Measurements from ENCODE around the gene MAP2. TPM values are rescaled to one million over a fixed set of nuclear protein-coding genes. Genes with fewer than 3 reads are reported as not detected.

The MAP2 gene
- total and polyA plus RNA-seq, 2 of the 13 experiments (the other 11 are each of a cell fraction or from before 2014, with no cell fraction given): 0.08 TPM; not detected in 1

GRCh38 chr2:209721497-209721896, 297.6 kb downstream of the MAP2 start:
- no peak for FAIRE-seq
- TF ChIP-seq TFDP2 (CRISPR knock-in tag; IDR thresholded peaks at IDR 0.05) (no peak), ZBTB38 (CRISPR knock-in tag; IDR thresholded peaks at IDR 0.05) (no peak), REXO4 (CRISPR knock-in tag; IDR thresholded peaks at IDR 0.05; ENCODE audit: borderline replicate concordance) (no peak), RBM39 (IDR thresholded peaks at IDR 0.05; ENCODE audit: low read depth, low read length, poor library complexity, severe bottlenecking) (no peak), HCFC1 (IDR thresholded peaks at IDR 0.05; ENCODE audit: low read depth, low read length) (no peak), SIN3B (IDR thresholded peaks at IDR 0.05; ENCODE audit: low read length) (no peak), TBX3 (IDR thresholded peaks at IDR 0.05; ENCODE audit: borderline replicate concordance) (no peak), ZNF253 (CRISPR knock-in tag; IDR thresholded peaks at IDR 0.05; ENCODE audit: borderline replicate concordance) (no peak), KMT2B (CRISPR knock-in tag; IDR thresholded peaks at IDR 0.05) (no peak), BCL3 (CRISPR knock-in tag; IDR thresholded peaks at IDR 0.05) (no peak), NCOA2 (CRISPR knock-in tag; IDR thresholded peaks at IDR 0.05) (no peak), MYC (CRISPR knock-in tag; IDR thresholded peaks at IDR 0.05; ENCODE audit: borderline replicate concordance) (no peak), MBNL3 (CRISPR knock-in tag; conservative IDR thresholded peaks at IDR 0.05) (no peak), ZNF556 (CRISPR knock-in tag; IDR thresholded peaks at IDR 0.05; ENCODE audit: borderline replicate concordance) (no peak), XRCC5 (optimal IDR thresholded peaks at IDR 0.05; ENCODE audit: low read length) (no peak), FOXK2 (IDR thresholded peaks at IDR 0.05) (no peak), ZNF570 (CRISPR knock-in tag; IDR thresholded peaks at IDR 0.05; ENCODE audit: borderline replicate concordance) (no peak)
- H4K20me1 ChIP-seq (ENCODE audit: insufficient read depth, low read length): no peaks in the 10 kb centered on the region
- H2AFZ ChIP-seq (ENCODE audit: low read length): no peak overlapping the region
- no peak overlapping the region for H3K4me3 ChIP-seq (replicated peaks in 1 of 3; ENCODE audit: insufficient read depth in 1 of 3, low read depth in 2 of 3, low read length in 3 of 3)
- H3K4me2 ChIP-seq (ENCODE audit: low read depth, low read length): no peak overlapping the region
- H3K9me3 ChIP-seq (ENCODE audit: low read length): no peaks in the 10 kb centered on the region
- in situ Hi-C loops (cut with HindIII; ENCODE audit: extremely low pct_ligation_motif_present, low pct_unique_long_range_greater_than_20kb): no loop called here
- H3K36me3 ChIP-seq (replicated peaks in 1 of 2; ENCODE audit: control insufficient read depth in 1 of 2, insufficient read depth in 2 of 2, low read length in 2 of 2): no peaks in the 10 kb centered on the region
- no peak overlapping the region for H3K27ac ChIP-seq (ENCODE audit: extremely low read length, insufficient read depth, low read length)
- DNase-seq (ENCODE audit: low spot score): no peak
- no peaks in the 10 kb centered on the region for H3K4me1 ChIP-seq (ENCODE audit: insufficient read depth, low read length)
- no peak for ATAC-seq
- no TSS peak for BruUV-seq (replicated peaks)
- no peak overlapping the region for H3K9ac ChIP-seq (ENCODE audit: insufficient read depth, low read depth, low read length)
- POLR2A ChIA-PET: no interaction called here
- no peaks in the 10 kb centered on the region for H3K79me2 ChIP-seq (ENCODE audit: insufficient read depth, low read length)
- no peaks in the 10 kb centered on the region for H3K27me3 ChIP-seq (ENCODE audit: control insufficient read depth in 1 of 2, insufficient read depth in 2 of 2, low read length in 2 of 2)
- CTCF ChIA-PET (ENCODE audit: low intra/inter-chr PET ratio, low total read pairs): no interaction called here
- intact Hi-C loops (cut with micrococcal nuclease; ENCODE audit: unreplicated experiment): no loop called here

All from HepG2 (cell line).